VCaP (cell line): Measurements from ENCODE around the gene APOBEC4.

Experiments
- H3K27ac ChIP-seq: fragments of 450-650 bp; 2 replicates; pipeline ENCODE4 v1.5.1; 2017
- CTCF ChIP-seq: fragments of 450-650 bp; conservative IDR thresholded peaks from 2 replicates; pipeline ENCODE4 v1.5.1; 2017; ENCODE audit warnings: mild to moderate bottlenecking, moderate library complexity

The APOBEC4 gene

GRCh38 chr1:183598386-183598785 lies 54.7 kb downstream of the APOBEC4 start:
- no peak overlapping the region for H3K27ac ChIP-seq
- TF ChIP-seq CTCF: no peak

- no peak overlapping the region for H3K27ac ChIP-seq
- TF ChIP-seq CTCF: no peak
Measured at GRCh38 chr1:183597656-183598347, 55.3 kb downstream of the APOBEC4 start.

- no peak for TF ChIP-seq CTCF
- H3K27ac ChIP-seq: no peak overlapping the region
Measured at GRCh38 chr1:183596500-183596899, 56.6 kb downstream of the APOBEC4 start.
